ENCODE results near the gene BMPR1A. TPM values are rescaled to one million over a fixed set of nuclear protein-coding genes. Genes with fewer than 3 reads are reported as not detected.

The BMPR1A gene
- polyA plus RNA-seq, 1 donor (not counting 4 experiments of a cell fraction or from before 2014, with no cell fraction given) = 22.2 TPM

DNA sequence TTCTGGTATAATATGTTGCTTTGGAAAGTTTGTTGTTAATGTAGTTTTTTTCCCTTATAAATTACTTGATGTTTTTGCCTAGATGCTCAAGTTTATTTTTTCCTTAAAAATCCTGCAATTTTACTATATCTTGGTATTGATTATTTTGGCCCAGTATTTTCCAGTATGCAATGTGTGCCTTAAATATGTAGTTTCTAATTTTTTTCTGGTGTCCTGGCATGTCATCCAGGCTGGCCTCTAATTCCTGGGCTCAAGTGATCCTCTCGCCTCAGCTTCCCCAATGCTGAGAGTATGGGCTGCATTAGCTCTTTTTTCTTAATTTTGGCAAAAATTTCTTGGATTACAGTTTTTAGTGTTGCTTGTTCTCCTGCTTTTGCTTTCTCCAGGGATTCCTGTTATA lies 57.6 kb downstream of the BMPR1A start:
- DNase-seq (ENCODE audit: low read depth, low spot score) = no peak
- no peak for TF ChIP-seq EZH2 (IDR thresholded peaks at IDR 0.05; ENCODE audit: low read length)
- TF ChIP-seq, protein P1, sequence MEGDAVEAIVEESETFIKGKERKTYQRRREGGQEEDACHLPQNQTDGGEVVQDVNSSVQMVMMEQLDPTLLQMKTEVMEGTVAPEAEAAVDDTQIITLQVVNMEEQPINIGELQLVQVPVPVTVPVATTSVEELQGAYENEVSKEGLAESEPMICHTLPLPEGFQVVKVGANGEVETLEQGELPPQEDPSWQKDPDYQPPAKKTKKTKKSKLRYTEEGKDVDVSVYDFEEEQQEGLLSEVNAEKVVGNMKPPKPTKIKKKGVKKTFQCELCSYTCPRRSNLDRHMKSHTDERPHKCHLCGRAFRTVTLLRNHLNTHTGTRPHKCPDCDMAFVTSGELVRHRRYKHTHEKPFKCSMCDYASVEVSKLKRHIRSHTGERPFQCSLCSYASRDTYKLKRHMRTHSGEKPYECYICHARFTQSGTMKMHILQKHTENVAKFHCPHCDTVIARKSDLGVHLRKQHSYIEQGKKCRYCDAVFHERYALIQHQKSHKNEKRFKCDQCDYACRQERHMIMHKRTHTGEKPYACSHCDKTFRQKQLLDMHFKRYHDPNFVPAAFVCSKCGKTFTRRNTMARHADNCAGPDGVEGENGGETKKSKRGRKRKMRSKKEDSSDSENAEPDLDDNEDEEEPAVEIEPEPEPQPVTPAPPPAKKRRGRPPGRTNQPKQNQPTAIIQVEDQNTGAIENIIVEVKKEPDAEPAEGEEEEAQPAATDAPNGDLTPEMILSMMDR (optimal IDR thresholded peaks at IDR 0.05 in 1 of 3, IDR thresholded peaks at IDR 0.05 in 1 of 3, conservative IDR thresholded peaks at IDR 0.05 in 1 of 3; ENCODE audit: extremely low read depth in 1 of 3, insufficient read depth in 2 of 3, low read length in 3 of 3) = no peak
- H3K9me3 ChIP-seq (ENCODE audit: control insufficient read depth, low read depth, low read length) = no peaks in the 10 kb centered on the region
- no peak for FAIRE-seq
- dilution Hi-C loops (cut with MboI; ENCODE audit: extremely low pct_ligation_motif_present, low sequenced_read_pairs) = no loop called here
- H3K9ac ChIP-seq (ENCODE audit: control insufficient read depth, extremely low read depth, insufficient read depth, low read length) = no peak overlapping the region
- peaks cover 31% of the 10 kb centered on the region for H3K79me2 ChIP-seq (ENCODE audit: control insufficient read depth, insufficient read depth, low read length)
- no peak overlapping the region for H3K4me2 ChIP-seq (ENCODE audit: control insufficient read depth, extremely low read depth, insufficient read depth, low read depth, low read length)
- no peak overlapping the region for H3K4me3 ChIP-seq (ENCODE audit: control insufficient read depth in 2 of 3, extremely low read depth in 1 of 3, insufficient read depth in 2 of 3, low read depth in 1 of 3, low read length in 3 of 3)
- no peaks in the 10 kb centered on the region for H3K36me3 ChIP-seq (ENCODE audit: control insufficient read depth in 2 of 2, extremely low read depth in 1 of 2, insufficient read depth in 2 of 2, low read length in 2 of 2)
- H3K27ac ChIP-seq (ENCODE audit: control insufficient read depth, insufficient read depth, low read length) = no peak overlapping the region
- peaks cover 2% of the 10 kb centered on the region for H3K9me1 ChIP-seq (ENCODE audit: control insufficient read depth, extremely low read depth, insufficient read depth, low read length)
- H3K4me1 ChIP-seq (ENCODE audit: control insufficient read depth, extremely low read depth, insufficient read depth, low read length) = peaks cover 11% of the 10 kb centered on the region
- no peaks in the 10 kb centered on the region for H3K27me3 ChIP-seq (ENCODE audit: control insufficient read depth, extremely low read depth, insufficient read depth, low read length)
- no peaks in the 10 kb centered on the region for H4K20me1 ChIP-seq (ENCODE audit: control insufficient read depth, extremely low read depth, insufficient read depth, low read length)
- no peak overlapping the region for H2AFZ ChIP-seq (ENCODE audit: control insufficient read depth, low read length)

DNA sequence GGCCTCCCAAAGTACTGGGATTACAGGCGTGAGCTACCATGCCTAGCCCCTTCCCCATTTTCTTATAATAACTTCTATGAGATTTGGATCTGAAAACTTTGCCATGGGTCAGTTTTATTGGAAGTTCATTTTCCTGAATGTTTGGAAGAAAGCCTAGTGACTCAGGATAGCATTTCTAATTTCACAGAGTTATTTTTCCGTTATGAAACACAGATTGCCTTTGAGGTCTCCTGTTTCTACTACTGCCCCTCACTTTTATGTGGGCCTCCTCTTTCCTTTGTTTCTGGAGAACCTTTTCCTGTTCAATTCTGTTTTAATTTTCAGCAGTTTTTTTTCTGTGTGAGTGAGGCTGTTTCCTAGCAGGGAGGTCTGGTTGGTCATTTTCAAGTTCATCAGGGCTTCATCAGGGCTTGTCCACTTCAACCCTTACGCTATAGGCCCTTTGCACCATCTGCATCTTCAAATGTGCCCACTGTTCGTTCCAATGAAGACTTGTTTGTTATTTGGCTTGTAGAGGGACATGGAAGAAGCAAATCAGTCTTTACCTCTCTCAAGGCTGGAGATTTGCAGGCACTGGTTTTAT lies 58.7 kb downstream of the BMPR1A start:
- H2AFZ ChIP-seq (ENCODE audit: control insufficient read depth, low read length) = no peak overlapping the region
- peaks cover 11% of the 10 kb centered on the region for H3K4me1 ChIP-seq (ENCODE audit: control insufficient read depth, extremely low read depth, insufficient read depth, low read length)
- H3K4me3 ChIP-seq (ENCODE audit: control insufficient read depth in 2 of 3, extremely low read depth in 1 of 3, insufficient read depth in 2 of 3, low read depth in 1 of 3, low read length in 3 of 3) = no peak overlapping the region
- no peak overlapping the region for H3K27ac ChIP-seq (ENCODE audit: control insufficient read depth, insufficient read depth, low read length)
- no peak overlapping the region for H3K9ac ChIP-seq (ENCODE audit: control insufficient read depth, extremely low read depth, insufficient read depth, low read length)
- no peaks in the 10 kb centered on the region for H3K36me3 ChIP-seq (ENCODE audit: control insufficient read depth in 2 of 2, extremely low read depth in 1 of 2, insufficient read depth in 2 of 2, low read length in 2 of 2)
- H3K9me3 ChIP-seq (ENCODE audit: control insufficient read depth, low read depth, low read length) = no peaks in the 10 kb centered on the region
- no peak overlapping the region for H3K4me2 ChIP-seq (ENCODE audit: control insufficient read depth, extremely low read depth, insufficient read depth, low read depth, low read length)
- H3K27me3 ChIP-seq (ENCODE audit: control insufficient read depth, extremely low read depth, insufficient read depth, low read length) = no peaks in the 10 kb centered on the region
- DNase-seq (ENCODE audit: low read depth, low spot score) (no peak), FAIRE-seq (no peak)
- H3K9me1 ChIP-seq (ENCODE audit: control insufficient read depth, extremely low read depth, insufficient read depth, low read length) = peaks cover 2% of the 10 kb centered on the region
- TF ChIP-seq, protein P1 (optimal IDR thresholded peaks at IDR 0.05 in 1 of 3, IDR thresholded peaks at IDR 0.05 in 1 of 3, conservative IDR thresholded peaks at IDR 0.05 in 1 of 3; ENCODE audit: extremely low read depth in 1 of 3, insufficient read depth in 2 of 3, low read length in 3 of 3) = no peak
- no peak for TF ChIP-seq EZH2 (IDR thresholded peaks at IDR 0.05; ENCODE audit: low read length)
- dilution Hi-C loops (cut with MboI; ENCODE audit: extremely low pct_ligation_motif_present, low sequenced_read_pairs) = no loop called here
- peaks cover 35% of the 10 kb centered on the region for H3K79me2 ChIP-seq (ENCODE audit: control insufficient read depth, insufficient read depth, low read length)
- no peaks in the 10 kb centered on the region for H4K20me1 ChIP-seq (ENCODE audit: control insufficient read depth, extremely low read depth, insufficient read depth, low read length)
